ENCODE results near the gene SLC6A3.

SLC6A3 gene

DNA sequence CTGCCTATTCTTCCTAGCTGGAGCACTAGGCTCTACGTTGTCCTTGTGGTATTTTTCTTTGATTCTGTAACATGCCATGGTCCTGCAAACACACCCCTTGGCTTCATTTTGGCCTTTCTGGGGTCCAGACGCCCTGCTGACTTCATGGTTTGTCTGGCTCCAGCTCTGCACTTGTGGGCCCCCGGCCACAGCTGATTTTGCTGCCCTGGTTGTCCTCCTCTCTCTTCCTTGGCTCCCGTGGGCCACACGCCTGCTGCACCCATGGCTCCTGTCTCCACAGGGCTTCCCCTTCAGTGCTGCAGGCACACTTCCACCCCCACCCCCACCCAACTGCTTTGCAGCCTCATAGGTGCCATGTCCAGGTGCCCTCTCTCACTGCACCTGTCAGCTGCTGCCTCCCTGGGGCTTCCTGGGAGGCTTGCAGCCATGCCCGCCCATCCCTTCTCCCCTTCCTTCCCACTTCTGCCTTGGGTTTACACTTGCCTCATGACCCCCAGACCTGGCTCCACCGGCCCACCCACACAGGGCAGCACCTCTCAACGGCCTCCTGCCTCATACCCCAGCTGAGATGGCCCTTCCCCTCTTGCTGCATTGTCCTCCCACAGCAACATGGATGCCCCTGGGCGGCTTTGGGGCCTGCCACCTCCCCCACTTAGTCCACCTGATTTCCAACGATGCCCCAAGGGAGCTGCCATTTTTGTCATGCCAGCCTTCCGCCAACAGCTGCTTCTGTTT, 25.6 kb downstream of the SLC6A3 start:
- no peak for DNase-seq (ENCODE audit: low read depth)

GRCh38 chr5:1418921-1419280, 26.3 kb downstream of the SLC6A3 start:
- DNase-seq (ENCODE audit: low read depth) = no peak

GRCh38 chr5:1418238-1418920, 26.9 kb downstream of the SLC6A3 start:
- DNase-seq (ENCODE audit: low read depth) = no peak

GRCh38 chr5:1417586-1418225, 27.5 kb downstream of the SLC6A3 start:
- no peak for DNase-seq (ENCODE audit: low read depth)

DNA sequence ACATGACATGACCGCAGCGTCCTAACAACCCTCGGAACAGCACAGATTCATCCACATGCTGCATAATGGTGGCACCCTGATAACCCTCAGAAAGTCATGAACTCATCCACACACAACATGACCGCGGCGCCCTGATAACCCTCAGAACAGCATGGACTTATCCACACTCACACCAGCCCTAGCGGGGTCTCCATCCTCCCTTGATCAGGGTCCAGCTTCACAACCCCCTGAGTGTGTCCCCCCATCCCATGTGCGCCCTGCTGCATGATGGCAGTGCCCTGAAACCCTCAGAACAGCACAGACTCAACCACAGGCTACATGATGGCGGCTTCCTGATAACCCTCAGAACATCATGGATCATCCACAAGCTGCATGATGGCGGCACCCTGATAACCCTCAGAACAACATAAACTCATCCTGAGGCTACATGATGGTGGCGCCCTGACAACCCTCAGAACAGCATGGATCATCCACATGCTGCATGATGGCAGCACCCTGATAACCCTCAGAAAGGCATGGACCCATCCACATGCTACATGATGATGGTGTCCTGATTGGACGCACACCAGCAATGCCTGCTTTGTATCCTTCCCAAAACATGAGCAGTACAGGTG, 28.3 kb downstream of the SLC6A3 start:
- DNase-seq (ENCODE audit: low read depth) = no peak

DNA sequence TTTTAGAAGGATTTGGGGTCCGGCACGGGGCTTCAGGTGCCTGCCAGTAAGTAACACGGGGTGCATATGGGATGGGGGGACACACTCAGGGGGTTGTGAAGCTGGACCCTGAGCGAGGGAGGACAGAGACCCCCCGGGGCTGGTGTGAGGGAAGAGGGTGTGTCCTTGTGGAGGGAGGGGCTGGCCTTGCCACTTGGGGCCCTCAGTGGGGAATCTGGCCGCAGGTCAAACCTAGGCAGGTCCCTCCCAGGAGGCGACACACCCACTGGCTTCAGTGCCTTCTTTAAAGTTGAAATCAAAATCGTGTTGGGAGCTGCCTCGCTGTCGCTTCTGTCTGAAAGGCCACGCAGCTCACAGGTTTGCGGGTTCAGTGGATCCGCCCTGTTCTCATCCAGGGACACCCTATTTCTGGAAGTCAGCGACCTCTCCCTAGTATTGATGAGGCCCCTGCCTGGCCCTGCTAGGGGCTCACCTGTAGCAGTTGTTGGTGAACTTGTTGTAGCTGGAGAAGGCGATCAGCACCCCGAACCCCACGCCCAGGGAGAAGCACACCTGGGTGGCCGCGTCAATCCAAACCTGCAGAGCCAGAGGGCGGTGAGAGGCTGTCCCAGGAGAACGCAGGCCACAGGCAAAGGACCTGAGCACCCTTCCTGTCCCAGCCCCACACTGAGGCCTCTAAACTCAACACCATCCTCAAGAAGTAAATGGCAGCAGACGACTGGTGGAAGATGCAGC, 29.4 kb downstream of the SLC6A3 start:
- no peak for DNase-seq (ENCODE audit: low read depth)

- DNase-seq (ENCODE audit: low read depth) = no peak
Observed at GRCh38 chr5:1415059-1415425, 30.2 kb downstream of the SLC6A3 start.

DNA sequence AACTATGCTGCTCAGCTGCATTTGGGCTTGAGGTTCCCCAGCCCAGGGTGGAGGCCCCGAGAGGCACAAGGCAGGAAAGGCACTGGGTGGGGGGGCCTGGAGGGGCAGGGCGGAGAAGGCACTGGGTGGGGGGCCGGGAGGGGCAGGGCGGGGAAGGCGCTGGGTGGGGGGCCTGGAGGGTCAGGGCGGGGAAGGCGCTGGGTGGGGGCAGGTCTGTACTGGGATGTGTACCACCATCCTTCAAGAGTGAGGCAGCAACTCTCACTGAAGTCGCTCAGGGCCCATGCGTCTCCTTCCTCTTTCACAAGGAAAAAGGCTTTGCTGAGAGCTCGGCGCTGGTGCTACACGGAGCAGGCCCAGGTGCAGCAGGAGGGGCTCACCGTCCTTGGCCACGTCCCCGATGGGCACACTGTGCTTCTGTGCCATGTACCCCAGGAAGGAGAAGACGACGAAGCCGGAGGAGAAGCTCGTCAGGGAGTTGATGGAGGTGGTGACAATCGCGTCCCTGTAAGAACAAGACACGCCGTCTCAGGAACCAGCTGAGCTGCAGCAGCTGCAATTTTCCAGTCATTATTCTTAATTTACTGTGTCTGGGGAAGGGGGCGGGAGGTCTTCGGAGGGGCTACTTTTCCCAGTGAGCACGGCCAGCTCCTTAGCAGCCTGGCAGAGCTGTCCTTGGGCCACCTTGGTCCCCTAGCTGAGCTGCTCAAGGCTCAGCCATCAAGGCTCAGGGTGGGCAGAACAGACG, 30.8 kb downstream of the SLC6A3 start:
- no peak for DNase-seq (ENCODE audit: low read depth)

DNA sequence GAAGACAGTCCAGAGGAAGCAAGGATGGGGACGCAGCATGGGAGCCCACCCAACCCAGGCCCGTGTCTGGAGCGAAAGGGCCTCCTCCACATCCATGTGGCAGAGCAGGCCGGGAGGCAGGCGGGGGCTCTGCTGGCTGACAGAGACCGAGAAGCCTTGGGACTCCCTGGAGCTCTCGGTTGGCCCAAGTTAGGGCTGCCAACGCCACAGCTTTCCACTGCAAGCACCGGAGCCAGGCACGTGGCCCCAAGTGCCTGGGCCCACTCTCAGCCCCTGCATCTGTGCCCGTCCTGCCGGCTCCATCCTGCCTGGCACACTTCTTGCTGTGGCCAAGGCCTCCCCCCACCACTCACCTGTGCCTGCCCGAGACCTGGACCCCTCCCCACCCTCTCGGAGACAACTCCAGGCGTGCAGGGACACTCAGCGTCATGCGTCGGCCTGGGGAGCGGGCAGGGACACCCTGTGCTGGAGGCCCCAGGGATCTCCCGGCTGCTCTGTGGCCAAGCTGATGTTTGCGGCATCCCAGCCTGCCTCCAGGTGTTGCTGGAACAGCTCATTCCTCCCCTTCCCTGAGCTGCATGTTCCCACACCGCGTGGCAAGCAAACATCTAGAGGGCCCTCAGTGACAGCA, 31.5 kb downstream of the SLC6A3 start:
- DNase-seq (ENCODE audit: low read depth) = no peak

- DNase-seq (ENCODE audit: low read depth) = no peak
Observed at GRCh38 chr5:1413211-1413610, 32.0 kb downstream of the SLC6A3 start.

DNA sequence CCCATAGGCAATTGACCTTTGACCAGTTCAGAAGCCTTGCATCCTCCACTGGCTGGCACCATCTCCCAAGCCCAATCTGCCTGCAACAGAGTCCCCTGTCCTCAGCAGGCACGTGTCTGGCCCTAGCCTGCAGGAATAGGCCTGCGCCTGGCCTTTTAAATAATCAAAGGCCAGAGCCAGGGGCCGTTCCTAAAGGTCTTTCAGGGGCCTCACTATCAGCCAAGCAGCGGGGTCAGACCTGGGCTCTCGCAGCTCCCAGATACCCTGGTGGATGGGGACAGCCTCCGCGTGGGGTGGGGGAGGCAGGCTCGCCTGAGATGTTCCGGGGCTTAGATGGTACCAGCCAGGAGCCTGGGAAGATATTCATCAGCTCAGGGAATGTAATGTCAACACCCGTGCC, 32.6 kb downstream of the SLC6A3 start:
- no peak for DNase-seq (ENCODE audit: low read depth)

GRCh38 chr5:1412163-1412562, 33.1 kb downstream of the SLC6A3 start:
- no peak for DNase-seq (ENCODE audit: low read depth)

GRCh38 chr5:1411099-1411498, 34.1 kb downstream of the SLC6A3 start:
- no peak for DNase-seq (ENCODE audit: low read depth)

DNA sequence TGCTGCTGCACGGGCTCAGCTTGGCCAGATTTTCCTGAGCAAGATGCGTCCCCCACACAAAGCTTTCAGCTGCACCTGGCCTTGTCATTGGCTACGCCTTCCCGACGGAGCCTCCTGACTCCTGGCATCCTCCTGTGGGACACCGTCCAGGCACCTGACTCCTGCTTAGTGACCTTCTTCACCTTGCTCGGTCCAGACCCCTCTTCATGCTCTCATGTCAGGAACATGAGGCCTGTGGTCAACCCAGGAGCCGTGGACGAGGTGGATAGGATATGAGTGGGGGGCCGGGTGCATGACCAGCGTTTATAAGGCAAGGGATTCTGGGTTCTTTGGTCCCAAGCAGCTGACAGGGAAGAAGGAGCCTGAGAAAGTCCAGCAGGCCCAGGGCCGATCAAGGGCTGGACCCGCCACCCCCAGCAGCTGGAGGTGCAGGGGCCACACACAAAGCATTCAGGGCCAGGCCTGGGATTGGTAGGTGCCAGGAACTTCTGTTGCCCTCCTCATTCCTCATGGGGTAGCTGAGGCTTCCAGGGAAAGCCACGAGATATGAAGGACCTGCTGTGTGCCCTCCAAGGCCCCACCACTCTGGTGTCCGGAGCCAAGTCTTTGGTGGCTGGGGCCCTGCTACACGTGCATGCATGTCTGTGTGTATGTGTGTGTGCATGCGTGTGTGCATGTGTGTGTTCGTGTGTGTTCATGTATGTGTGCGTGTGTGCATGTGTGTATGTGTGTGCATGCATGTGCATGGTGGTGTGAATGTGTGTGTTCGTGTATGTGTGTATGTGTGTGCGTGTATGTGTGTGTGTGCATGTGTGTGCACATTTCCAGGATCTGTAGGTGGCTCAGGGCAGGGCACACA, 34.9 kb downstream of the SLC6A3 start:
- no peak for DNase-seq (ENCODE audit: low read depth)

GRCh38 chr5:1409381-1410110, 35.7 kb downstream of the SLC6A3 start:
- peak; percentile 24 for DNase-seq (ENCODE audit: low read depth)

GRCh38 chr5:1406681-1407640, 38.3 kb downstream of the SLC6A3 start:
- no peak for DNase-seq (ENCODE audit: low read depth)

DNA sequence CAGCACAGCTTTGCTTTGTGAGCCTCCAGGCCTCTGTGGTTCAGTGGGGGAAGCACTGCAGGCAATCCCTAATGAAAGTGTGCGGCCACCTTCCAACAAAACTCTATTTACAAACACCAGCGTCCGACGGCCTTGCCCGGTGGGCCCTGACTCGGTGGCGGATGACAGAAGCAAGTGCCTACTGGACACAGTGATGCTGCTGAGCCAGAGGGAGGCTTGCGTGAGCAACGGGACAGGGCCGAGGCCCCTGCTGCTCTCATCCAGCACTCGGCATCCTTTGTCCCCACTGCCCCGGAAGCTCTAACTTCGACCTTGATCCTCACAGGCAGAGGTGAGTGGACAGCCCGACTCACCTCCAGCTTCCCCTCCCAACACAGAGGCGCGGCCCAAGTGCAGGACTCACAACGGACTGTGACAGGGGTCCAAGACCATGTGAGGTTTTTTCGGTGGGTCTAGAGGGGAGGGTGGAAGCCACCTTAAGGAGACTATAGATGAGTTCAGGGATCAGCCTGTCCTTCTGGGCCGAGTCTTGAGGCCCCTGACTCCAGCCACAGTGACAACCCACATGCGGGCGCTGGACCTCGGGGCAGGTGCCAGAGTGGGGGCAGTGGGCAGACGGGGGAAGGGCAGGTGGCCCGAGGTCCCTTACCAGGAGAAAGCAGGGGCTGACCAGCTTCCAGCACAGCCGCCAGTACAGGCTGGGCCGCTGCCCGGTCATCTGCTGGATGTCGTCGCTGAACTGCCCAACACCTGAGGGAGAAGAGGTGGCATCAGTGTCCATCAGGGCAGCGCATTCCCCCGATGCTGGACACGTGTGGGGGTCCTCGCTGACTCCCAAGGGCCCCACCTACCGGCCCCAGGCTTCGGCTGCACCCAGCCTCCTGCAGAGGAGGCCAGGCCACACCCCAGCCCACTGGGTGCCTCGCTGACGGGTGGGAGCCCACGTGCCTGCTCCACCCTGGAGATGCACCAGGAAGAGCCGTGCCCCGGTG, 39.4 kb downstream of the SLC6A3 start:
- no peak for DNase-seq (ENCODE audit: low read depth)
